Gastroesophageal sphincter (tissue), 4 donors: ENCODE measurements around the gene TSPO. TPM values are rescaled to one million over a fixed set of nuclear protein-coding genes. Genes with fewer than 3 reads are reported as not detected.

Experiments used
- ATAC-seq: fragments of 150-250 bp; one replicate; pipeline ENCODE4 v1.9.1; 2016; ENCODE audit warnings: mild to moderate bottlenecking, moderate library complexity
- H3K27ac ChIP-seq, 4 donors: fragments of 200-600 bp; sonication (generic) in 3 of 4; 1 replicate in 3 of 4; 2 replicates in 1 of 4; pipeline ENCODE4 v1.5.1; 2016 to 2019
- H3K27me3 ChIP-seq: fragments of 200-600 bp; sonication (generic); one replicate; pipeline ENCODE4 v1.5.1; 2019
- H3K36me3 ChIP-seq, 2 donors: fragments of 200-600 bp; sonication (generic); one replicate each; pipeline ENCODE4 v1.5.1; 2019; ENCODE audit warnings: control low read depth in 1 of 2
- H3K4me1 ChIP-seq, 3 donors: fragments of 200-600 bp; sonication (generic); 1 replicate in 2 of 3; 2 replicates in 1 of 3; pipeline ENCODE4 v1.5.1; 2016 to 2019; ENCODE audit warnings: control low read depth in 2 of 3
- H3K4me3 ChIP-seq, 2 donors: fragments of 200-600 bp; sonication (generic); one replicate each; pipeline ENCODE4 v1.5.1; 2019; ENCODE audit warnings: mild to moderate bottlenecking in 1 of 2, moderate library complexity in 1 of 2
- H3K9me3 ChIP-seq, 3 donors: fragments of 200-600 bp; sonication (generic); one replicate each; pipeline ENCODE4 v1.5.1; 2017 to 2019; ENCODE audit warnings: control low read depth in 2 of 3
- EP300 ChIP-seq: sonication (generic); formaldehyde crosslinking; IDR thresholded peaks from one replicate; pipeline ENCODE4 v1.6.1; 2017; ENCODE audit warnings: antibody characterized with exemption, mild to moderate bottlenecking
- POLR2A ChIP-seq, 2 donors: fragments of 450-650 bp; IDR thresholded peaks; one replicate each; pipeline ENCODE4 v1.6.1; 2017; ENCODE audit warnings: antibody characterized with exemption in 2 of 2, mild to moderate bottlenecking in 2 of 2, moderate library complexity in 1 of 2
- POLR2AphosphoS5 ChIP-seq: sonication (generic); formaldehyde crosslinking; IDR thresholded peaks from one replicate; pipeline ENCODE4 v1.6.1; 2017; ENCODE audit warnings: antibody characterized with exemption
- WGBS, 2 donors: methylation state at CpG; one replicate each; pipeline ENCODE4 v1.1.5; 2018; ENCODE audit warnings: low coverage in 1 of 2; 5-methylcytosine and 5-hydroxymethylcytosine counted together
- total RNA-seq, 4 donors: library from RNA; depleted of rRNA; stranded (reverse); fragments of >200 nt; gene quantifications; one replicate each; pipeline ENCODE4 v1.1.0, GENCODE V29; 2016
- TF ChIP-seq, protein P1 (sequence below), 4 experiments: fragments of 200-600 bp in 2 of 4; fragments of 450-650 bp in 2 of 4; sonication (generic) in 1 of 4; IDR thresholded peaks; one replicate each; pipeline ENCODE4 v1.5.1; 2017 to 2019; ENCODE audit warnings: antibody characterized with exemption in 4 of 4, mild to moderate bottlenecking in 2 of 4, moderate library complexity in 2 of 4

The TSPO gene
- total RNA-seq, 4 donors from 2014 or later, result 112 to 240 (median 178) TPM

DNA sequence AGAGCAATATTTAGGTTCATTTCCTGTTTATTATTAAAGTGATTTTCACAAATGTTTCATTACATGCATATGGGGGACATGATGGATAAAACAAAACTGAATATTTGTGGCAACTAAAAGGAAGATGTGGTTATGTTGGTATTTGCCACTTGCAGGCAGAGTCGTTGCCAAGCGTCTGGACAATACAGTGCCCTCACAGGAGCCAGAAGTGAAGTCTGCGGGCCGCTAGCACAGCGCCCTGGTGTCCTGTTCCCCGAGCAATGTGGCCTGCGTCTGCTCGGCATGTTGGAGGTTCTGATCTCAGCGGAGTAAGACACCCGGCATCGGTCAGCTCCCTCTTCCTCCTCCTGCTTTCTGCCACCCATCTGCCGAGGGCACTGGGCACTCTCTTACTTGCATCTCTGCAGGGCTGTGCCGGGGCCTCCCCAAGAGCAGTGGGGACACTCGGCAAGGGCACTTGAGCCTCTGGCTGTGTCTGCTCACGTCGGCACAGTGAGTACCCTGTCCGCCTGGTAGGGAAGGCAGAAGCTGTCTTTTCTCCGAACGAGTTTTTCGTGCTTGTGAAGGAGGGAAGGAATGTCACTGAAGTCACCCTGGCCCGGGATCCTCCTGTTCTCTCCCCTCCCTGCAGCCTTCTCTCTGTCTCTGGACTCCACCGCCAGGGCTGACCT, 46.0 kb downstream of the TSPO start:
- ATAC-seq, result no peak
- 41 to 66% methylated on average over 8 to 9 of the region's 22 CpGs for WGBS, 2 donors
- Histone ChIP-seq H3K27ac (no peak overlapping the region), H3K4me3 (no peak overlapping the region), H3K4me1 (no peaks in the 10 kb centered on the region), H3K9me3 (no peaks in the 10 kb centered on the region), H3K27me3 (peaks cover 12% of the 10 kb centered on the region), H3K36me3 (peaks cover 0 to 11% of the 10 kb centered on the region in 2 donors)
- no peak for TF ChIP-seq POLR2A (IDR thresholded peaks at IDR 0.05)
- TF ChIP-seq POLR2AphosphoS5, result no peak
- TF ChIP-seq EP300, result no peak
- TF ChIP-seq, protein P1, sequence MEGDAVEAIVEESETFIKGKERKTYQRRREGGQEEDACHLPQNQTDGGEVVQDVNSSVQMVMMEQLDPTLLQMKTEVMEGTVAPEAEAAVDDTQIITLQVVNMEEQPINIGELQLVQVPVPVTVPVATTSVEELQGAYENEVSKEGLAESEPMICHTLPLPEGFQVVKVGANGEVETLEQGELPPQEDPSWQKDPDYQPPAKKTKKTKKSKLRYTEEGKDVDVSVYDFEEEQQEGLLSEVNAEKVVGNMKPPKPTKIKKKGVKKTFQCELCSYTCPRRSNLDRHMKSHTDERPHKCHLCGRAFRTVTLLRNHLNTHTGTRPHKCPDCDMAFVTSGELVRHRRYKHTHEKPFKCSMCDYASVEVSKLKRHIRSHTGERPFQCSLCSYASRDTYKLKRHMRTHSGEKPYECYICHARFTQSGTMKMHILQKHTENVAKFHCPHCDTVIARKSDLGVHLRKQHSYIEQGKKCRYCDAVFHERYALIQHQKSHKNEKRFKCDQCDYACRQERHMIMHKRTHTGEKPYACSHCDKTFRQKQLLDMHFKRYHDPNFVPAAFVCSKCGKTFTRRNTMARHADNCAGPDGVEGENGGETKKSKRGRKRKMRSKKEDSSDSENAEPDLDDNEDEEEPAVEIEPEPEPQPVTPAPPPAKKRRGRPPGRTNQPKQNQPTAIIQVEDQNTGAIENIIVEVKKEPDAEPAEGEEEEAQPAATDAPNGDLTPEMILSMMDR (IDR thresholded peaks at IDR 0.05), result no peak

- Histone ChIP-seq H3K9me3 (no peaks in the 10 kb centered on the region), H3K36me3 (peaks cover 0 to 18% of the 10 kb centered on the region in 2 donors), H3K4me3 (no peak overlapping the region), H3K27me3 (peaks cover 12% of the 10 kb centered on the region), H3K27ac (no peak overlapping the region), H3K4me1 (no peaks in the 10 kb centered on the region)
- ATAC-seq, result no peak
- WGBS, 2 donors, result 80% methylated on average over 1 of the region's 5 CpGs; no CpG with 5 or more reads in 1 of the 2 donors
- no peak for TF ChIP-seq EP300
Measured at GRCh38 chr22:43198126-43198525, 46.8 kb downstream of the TSPO start.

DNA sequence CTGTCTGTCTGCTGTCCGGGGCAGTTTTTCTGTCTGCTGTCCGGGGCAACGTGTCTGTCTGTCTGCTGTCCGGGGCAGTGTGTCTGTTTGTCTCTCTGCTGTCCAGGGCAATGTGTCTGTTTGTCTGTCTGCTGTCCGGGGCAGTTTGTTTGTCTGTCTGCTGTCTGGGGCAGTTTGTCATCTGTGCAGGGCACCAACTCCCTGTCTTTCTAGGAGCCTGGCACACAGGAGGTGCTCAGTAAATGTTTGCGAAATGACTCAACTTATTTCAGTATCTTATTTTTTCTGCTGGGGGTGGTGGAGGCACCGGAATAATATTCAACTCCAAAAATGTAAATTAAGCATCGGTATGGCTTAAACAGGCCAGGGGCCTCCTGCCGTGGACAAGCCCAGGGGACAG, 47.6 kb downstream of the TSPO start:
- Histone ChIP-seq H3K27me3 (peaks cover 12% of the 10 kb centered on the region), H3K4me1 (no peaks in the 10 kb centered on the region), H3K4me3 (no peak overlapping the region), H3K36me3 (peaks cover 0 to 26% of the 10 kb centered on the region in 2 donors), H3K27ac (no peak overlapping the region), H3K9me3 (no peaks in the 10 kb centered on the region)
- 47 to 73% methylated on average over 2 to 3 of the region's 9 CpGs for WGBS, 2 donors
- ATAC-seq, result no peak
- no peak for TF ChIP-seq EP300
- TF ChIP-seq, protein P1 (IDR thresholded peaks at IDR 0.05), result no peak
- no peak for TF ChIP-seq POLR2A (IDR thresholded peaks at IDR 0.05)
- TF ChIP-seq POLR2AphosphoS5, result no peak

- WGBS, 2 donors, result 55 to 80% methylated on average over 2 to 6 of the region's 11 CpGs
- no peak for ATAC-seq
- Histone ChIP-seq H3K27me3 (peaks cover 12% of the 10 kb centered on the region), H3K4me1 (no peaks in the 10 kb centered on the region), H3K4me3 (no peak overlapping the region), H3K36me3 (peaks cover 0 to 30% of the 10 kb centered on the region in 2 donors), H3K9me3 (no peaks in the 10 kb centered on the region), H3K27ac (no peak overlapping the region)
- no peak for TF ChIP-seq POLR2A (IDR thresholded peaks at IDR 0.05)
- no peak for TF ChIP-seq EP300
- TF ChIP-seq, protein P1 (IDR thresholded peaks at IDR 0.05), result no peak
Measured at GRCh38 chr22:43199541-43199940, 48.2 kb downstream of the TSPO start.

DNA sequence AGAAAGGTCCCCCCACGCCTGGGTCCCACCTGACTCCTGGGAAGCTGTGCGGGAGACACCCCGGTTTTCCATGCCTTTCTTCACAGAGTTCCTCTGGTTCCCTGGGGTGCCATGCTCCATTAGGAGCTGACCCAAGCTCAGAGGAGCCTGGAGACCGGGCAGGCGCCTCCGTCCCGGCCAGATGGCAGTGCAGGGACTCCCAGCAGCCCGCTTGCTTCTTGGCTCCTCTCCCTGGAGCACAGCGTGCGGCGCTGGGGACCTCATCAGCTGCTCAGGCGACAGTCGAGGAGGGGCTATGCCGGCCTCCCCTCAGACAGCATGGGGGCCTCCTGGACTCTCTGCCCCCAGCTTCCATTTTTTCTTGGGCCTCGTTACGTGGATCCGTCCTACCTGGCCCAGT, 48.7 kb downstream of the TSPO start:
- H3K4me3 ChIP-seq, result no peak overlapping the region
- TF ChIP-seq POLR2AphosphoS5 (no peak), POLR2A (IDR thresholded peaks at IDR 0.05) (no peak), EP300 (no peak)
- TF ChIP-seq, protein P1 (IDR thresholded peaks at IDR 0.05), result no peak
- H3K27me3 ChIP-seq, result peaks cover 12% of the 10 kb centered on the region
- no peaks in the 10 kb centered on the region for H3K9me3 ChIP-seq
- H3K27ac ChIP-seq, result no peak overlapping the region
- no peaks in the 10 kb centered on the region for H3K4me1 ChIP-seq
- no peak for ATAC-seq
- 97% methylated on average over 8 of the region's 17 CpGs; no CpG with 5 or more reads in 1 of the 2 donors for WGBS, 2 donors
- H3K36me3 ChIP-seq, result peaks cover 0 to 35% of the 10 kb centered on the region in 2 donors
